Measurements from ENCODE around the gene OR51I2. TPM values are rescaled to one million over a fixed set of nuclear protein-coding genes. Genes with fewer than 3 reads are reported as not detected.

Gene OR51I2, protein sequence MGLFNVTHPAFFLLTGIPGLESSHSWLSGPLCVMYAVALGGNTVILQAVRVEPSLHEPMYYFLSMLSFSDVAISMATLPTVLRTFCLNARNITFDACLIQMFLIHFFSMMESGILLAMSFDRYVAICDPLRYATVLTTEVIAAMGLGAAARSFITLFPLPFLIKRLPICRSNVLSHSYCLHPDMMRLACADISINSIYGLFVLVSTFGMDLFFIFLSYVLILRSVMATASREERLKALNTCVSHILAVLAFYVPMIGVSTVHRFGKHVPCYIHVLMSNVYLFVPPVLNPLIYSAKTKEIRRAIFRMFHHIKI
- not detected for polyA plus RNA-seq (2013, experiment 1 of 2; ENCODE audit: insufficient read length)
- not detected for polyA plus RNA-seq (2013, experiment 2 of 2; ENCODE audit: insufficient read length)

DNA sequence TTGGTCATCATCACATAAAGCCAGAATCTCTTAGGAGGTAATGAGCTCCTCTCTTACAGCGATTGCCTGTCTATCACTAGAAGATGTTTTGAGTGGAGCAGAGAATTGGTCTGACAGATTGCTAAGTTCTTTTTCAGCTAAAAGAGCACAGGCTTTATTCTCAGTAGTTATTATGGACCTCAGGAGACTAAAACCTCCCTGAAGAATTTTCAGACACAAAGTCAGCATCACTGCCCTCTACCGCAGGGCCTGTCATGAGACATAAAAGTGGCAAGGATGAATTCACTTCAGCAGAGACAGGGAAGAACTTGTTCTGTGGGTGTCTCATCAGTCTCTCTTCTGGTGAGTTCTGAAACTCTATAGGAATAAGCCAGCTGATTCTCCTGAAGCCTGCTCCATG is at the start of gene OR51I2:
Gene OR51I2, plus strand, starts transcription at position 301 of the 400 bp plus-strand sequence. CDS start 4,166 bp downstream, outside the sequence.
- no peak for DNase-seq

DNA sequence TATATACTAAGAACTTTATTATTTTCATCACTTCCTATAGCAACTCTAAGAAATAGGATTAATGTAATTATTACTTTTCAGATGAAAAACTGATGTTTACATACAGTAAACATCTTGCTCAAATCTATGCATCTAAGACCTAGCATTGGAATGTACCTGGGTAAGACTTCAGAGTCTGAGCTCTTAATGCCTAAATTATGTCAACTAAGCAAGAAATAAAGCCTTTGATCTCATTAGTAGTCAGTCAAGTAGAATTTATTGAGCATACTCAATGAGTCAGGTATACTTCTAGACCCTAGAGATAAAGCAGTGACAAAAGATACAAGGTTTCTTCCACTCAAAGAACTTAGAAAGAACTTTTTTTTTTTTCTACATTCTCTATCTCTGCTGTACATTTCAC is 44.0 kb upstream of the OR51I2 start:
- no peak for DNase-seq

- no peak for DNase-seq
Measured at GRCh38 chr11:5420993-5421392, 28.1 kb upstream of the OR51I2 start.

DNA sequence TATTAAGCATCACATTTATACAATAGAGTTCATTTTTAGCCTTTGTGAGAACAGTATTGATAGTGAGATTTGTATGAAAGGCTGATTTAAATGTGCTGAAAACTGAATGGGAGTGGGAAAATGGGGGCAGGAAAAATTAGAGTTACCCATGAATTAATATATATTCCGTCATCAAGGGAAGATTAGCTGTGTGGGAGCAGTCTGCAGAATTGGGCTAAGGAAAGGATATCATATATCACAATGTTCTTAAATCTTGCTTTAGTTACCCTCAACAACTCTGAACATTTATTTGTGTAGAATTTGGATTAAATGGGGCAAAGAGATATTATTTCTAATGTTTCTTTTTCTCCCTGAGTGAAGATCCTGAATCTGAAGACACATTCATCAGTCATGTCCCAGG is 27.3 kb upstream of the OR51I2 start, which contains the start of gene OR51Q1:
Gene OR51Q1, plus strand, starts transcription at position 301 of the 400 bp plus-strand sequence. Its CDS starts 90 bp downstream, at position 391.
- DNase-seq: no peak

GRCh38 chr11:5423131-5423530 is 26.0 kb upstream of the OR51I2 start:
- DNase-seq: no peak

GRCh38 chr11:5441414-5441813 is 7.7 kb upstream of the OR51I2 start, which contains the start of gene OR51I1:
Gene OR51I1, minus strand, starts transcription at chr11:5441514. Its CDS starts 0 bp downstream, at chr11:5441514.
- DNase-seq: no peak

DNA sequence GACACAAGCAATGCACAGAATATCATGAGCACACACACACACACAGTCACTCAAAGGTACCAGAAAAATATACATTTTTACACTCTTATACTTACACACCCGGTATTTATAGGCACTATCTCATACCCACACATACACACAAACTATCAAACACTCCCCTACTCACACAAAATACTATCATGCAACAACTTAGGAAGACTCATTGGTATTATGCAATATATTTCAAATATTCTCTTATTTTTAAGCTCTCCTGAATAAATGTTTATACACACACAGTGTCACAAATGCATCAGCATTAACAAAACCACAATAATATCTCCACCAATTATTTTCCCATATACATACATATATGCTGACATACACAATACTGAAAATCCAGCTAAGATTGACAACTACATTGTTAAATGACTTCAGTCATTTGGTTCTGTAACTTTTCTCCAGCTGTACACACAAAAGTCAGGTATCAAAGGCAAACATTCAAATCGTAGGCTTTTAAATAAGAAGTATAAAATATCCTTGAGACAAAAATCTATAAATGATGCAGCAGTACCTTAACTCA is 5.2 kb upstream of the OR51I2 start:
- no peak for DNase-seq

DNA sequence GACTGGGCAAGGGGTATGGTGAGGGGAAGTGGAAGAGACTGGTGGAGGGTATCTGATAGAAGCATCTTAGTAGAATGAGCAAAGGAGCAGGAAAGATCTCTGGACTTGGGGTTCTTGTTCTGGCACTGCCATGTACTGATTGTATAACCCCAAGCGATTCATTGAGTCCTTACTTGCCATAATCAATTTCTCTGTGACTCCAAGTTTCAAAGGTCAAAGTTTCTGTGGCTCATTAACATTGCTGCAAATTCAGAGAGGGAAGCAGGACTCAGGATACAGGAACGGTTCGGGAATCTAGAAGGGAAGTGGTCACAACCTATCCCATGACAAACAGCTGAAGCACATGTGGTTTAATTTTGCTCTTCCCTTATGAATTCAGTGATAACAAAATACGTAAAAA is 309 bp downstream of the OR51I2 start:
- DNase-seq: no peak

- no peak for DNase-seq
Measured at GRCh38 chr11:5460983-5461621, 12.0 kb downstream of the OR51I2 start.

- DNase-seq: no peak
Measured at GRCh38 chr11:5467527-5467926, 18.4 kb downstream of the OR51I2 start.

GRCh38 chr11:5473921-5474320 is 24.8 kb downstream of the OR51I2 start:
- DNase-seq: no peak

- DNase-seq: peak; percentile 48
Measured at GRCh38 chr11:5476186-5476819, 27.2 kb downstream of the OR51I2 start.

GRCh38 chr11:5486003-5486402 is 36.9 kb downstream of the OR51I2 start:
- DNase-seq: no peak

DNA sequence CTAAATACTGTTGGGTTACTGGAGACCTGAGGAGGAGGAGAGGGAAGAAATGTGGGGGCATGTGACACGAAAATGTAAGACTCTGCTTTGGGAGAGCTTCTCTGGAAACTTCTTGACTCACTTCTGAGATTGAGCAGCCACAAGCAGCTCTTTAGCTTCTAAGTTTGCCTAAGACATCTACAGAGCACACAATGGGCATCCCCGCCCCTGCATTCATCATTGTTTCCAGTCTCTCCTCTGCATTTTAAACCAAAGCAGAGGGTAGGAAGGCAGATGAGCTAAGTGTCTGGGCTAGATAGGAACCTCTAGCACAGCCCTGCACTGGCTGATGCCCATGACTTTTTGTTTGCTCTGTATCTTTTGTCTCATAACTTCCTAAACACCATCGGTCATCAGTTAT is 37.3 kb downstream of the OR51I2 start:
- no peak for DNase-seq

DNA sequence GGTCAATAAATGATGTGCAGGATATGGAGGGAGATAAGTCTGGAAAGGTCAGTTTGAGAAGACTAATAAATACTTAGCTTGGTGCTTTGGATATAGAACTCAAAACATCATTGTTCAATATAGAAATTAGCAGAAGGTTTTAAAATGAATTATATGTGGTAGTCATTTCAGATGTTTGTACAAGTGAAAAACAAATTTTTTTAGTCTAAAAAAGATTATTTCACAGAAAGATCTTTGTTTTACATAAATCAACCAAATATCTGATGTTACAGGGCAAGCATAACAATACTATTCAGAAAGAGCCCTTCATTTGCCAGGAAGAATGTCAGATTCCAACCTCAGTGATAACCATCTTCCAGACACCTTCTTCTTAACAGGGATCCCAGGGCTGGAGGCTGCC is 39.3 kb downstream of the OR51I2 start, which contains the start of gene OR52D1:
Gene OR52D1, plus strand, starts transcription at position 301 of the 400 bp plus-strand sequence. Its CDS starts 22 bp downstream, at position 323.
- no peak for DNase-seq

DNA sequence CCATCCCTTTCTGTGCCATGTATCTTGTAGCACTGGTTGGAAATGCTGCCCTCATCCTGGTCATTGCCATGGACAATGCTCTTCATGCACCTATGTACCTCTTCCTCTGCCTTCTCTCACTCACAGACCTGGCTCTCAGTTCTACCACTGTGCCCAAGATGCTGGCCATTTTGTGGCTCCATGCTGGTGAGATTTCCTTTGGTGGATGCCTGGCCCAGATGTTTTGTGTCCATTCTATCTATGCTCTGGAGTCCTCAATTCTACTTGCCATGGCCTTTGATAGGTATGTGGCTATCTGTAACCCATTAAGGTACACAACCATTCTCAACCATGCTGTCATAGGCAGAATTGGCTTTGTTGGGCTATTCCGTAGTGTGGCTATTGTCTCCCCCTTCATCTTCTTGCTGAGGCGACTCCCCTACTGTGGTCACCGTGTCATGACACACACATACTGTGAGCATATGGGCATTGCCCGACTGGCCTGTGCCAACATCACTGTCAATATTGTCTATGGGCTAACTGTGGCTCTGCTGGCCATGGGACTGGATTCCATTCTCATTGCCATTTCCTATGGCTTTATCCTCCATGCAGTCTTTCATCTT is 39.8 kb downstream of the OR51I2 start:
- no peak for DNase-seq

- no peak for DNase-seq
Measured at GRCh38 chr11:5489576-5490357, 40.6 kb downstream of the OR51I2 start.

- no peak for DNase-seq
Measured at GRCh38 chr11:5499671-5500070, 50.5 kb downstream of the OR51I2 start.

DNA sequence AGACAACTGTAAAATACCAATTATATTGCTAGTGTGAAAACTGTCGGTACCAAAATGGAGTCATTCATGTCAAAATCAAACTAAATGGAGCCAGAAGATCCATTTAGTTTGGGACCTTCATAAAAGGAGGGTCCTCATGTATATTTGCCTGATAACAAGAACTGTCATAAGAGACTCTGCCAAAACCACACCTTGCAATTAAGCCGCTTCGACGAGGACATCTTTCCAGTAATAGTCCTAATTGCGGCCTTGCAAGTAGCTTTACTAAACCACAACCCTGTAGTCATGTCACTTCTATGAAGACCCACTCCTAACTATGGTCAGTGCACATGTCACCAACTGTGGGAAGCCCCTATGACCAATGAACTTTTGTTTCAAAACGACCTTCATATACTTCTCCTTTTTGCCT is 51.3 kb downstream of the OR51I2 start:
- DNase-seq: no peak

DNA sequence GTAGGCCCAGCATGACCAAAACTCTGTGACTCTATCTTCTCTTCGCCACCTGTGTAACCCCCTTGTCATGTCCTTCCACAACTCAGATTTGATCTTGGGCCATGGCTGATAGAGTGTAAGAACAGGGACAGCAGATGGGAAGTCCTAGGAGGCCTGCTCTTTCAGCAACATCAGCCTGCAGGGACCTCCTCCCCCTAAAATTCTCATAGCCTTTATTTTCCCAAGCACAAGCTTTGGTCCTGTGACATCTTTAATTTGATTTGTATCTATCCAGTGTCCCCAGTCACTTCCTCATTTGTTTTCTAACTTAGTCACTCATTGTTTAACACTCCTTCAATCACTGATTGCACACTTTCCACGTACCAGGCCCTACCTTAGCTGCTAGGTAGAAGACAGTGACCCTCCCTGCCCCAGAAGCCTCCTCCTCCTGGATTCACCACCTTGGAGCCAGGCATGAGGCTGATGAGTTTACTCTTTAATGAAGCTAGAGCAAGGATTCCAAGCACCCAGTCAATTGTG is 55.3 kb downstream of the OR51I2 start:
- no peak for DNase-seq

DNA sequence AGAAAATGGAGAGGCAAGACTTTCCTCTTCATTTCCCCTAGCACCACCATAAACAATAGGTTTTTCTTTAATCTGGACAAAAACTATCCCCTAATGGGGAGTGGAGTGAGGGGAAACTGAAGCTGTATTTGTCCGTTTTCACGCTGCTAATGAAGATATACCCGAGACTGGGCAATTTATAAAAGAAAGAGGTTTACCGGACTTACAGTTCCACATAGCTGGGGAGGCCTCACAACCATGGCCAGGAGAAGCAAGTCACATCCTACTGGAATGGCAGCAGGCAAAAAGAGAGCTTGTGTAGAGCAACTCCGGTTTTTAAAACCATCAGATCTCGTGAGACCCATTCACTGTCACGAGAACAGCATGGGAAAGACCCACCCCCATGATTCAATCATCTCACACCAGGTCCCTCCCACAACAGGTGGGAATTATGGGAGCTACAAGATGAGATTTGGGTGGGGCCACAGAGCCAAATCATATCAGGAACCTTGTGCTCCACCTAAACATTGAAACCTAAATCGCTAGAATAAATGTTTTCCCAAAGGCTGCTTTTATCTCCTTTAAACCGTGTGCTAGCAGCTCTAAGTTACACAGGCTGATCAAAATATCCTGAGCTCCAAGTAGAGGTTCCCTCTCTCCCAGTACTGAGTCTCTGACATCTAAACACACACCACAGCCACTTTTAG is 56.4 kb downstream of the OR51I2 start:
- no peak for DNase-seq

Measured in fibroblast of skin of scalp (primary cell).